HEK293 (cell line): ENCODE results near the gene LPAR6.

ENCODE experiments used
- RBAK ChIP-seq: fragments of 450-650 bp; formaldehyde crosslinking; IDR thresholded peaks from 2 replicates; pipeline ENCODE4 v1.5.1; 2016; ENCODE audit warnings: missing biosample characterization, missing genetic modification characterization
- ZFP41 ChIP-seq: fragments of 450-650 bp; formaldehyde crosslinking; IDR thresholded peaks from 2 replicates; pipeline ENCODE4 v1.5.1; 2016; ENCODE audit warnings: missing biosample characterization, missing genetic modification characterization, borderline replicate concordance
- ZNF121 ChIP-seq: fragments of 450-650 bp; formaldehyde crosslinking; IDR thresholded peaks from 2 replicates; pipeline ENCODE4 v1.5.1; 2016; ENCODE audit warnings: missing biosample characterization, missing genetic modification characterization
- ZNF621 ChIP-seq: fragments of 450-650 bp; formaldehyde crosslinking; IDR thresholded peaks from 2 replicates; pipeline ENCODE4 v1.5.1; 2017; ENCODE audit warnings: missing biosample characterization, missing genetic modification characterization
- ZNF670 ChIP-seq: fragments of 450-650 bp; formaldehyde crosslinking; IDR thresholded peaks from 2 replicates; pipeline ENCODE4 v1.5.1; 2016; ENCODE audit warnings: missing biosample characterization, missing genetic modification characterization, low read depth
- ZNF768 ChIP-seq: fragments of 450-650 bp; formaldehyde crosslinking; IDR thresholded peaks from 2 replicates; pipeline ENCODE4 v1.5.1; 2018; ENCODE audit warnings: missing biosample characterization, mild to moderate bottlenecking, missing genetic modification characterization
- TF ChIP-seq, protein P1 (sequence below): sonication (generic); formaldehyde crosslinking; IDR thresholded peaks from 2 replicates; pipeline ENCODE4 v1.8.1; 2022; ENCODE audit warnings: mild to moderate bottlenecking, moderate library complexity, missing genetic modification reagents

DNA sequence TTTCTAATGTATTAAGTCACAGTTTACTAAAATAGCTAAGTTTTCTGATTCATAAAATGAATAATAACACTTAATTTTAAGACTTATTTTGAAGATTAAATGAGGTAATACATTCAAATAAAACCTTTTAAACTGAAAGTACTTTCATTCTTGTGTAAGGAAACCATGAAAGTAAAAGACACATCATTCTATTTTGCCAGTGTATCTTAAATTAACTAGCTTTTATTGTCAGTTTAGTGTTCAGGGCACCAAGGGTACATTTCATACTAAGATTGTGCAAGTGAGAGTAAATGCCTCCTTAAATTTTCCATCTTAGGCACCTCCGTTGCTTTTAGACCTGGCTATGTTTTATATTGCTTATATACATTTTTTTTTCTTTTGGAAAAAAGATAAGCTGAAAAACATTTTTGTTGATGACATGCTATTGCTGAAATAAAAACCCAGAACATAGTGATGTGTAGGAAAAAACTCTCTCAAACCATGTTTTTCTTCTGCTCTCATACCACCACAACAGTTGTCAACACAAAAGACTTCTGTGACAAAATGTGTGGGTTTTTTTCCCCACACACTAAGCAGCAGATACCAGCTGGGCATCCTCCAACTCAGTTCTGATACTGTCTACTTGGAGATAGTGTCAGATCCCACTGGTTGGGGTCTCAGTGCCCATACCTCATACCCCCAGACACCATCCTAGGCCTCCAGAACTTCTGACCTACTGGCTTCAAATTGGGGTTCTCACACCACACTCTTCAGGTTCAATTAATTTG lies 30.7 kb upstream of the LPAR6 start:
- no peak for TF ChIP-seq ZFP41 (tag by site-specific recombination)
- TF ChIP-seq RBAK: no peak
- TF ChIP-seq ZNF768 (tag by site-specific recombination): no peak
- TF ChIP-seq ZNF121 (tag by site-specific recombination): no peak
- TF ChIP-seq ZNF670: no peak
- TF ChIP-seq, protein P1, sequence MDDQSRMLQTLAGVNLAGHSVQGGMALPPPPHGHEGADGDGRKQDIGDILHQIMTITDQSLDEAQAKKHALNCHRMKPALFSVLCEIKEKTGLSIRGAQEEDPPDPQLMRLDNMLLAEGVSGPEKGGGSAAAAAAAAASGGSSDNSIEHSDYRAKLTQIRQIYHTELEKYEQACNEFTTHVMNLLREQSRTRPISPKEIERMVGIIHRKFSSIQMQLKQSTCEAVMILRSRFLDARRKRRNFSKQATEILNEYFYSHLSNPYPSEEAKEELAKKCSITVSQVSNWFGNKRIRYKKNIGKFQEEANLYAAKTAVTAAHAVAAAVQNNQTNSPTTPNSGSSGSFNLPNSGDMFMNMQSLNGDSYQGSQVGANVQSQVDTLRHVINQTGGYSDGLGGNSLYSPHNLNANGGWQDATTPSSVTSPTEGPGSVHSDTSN (CRISPR knock-in tag): no peak
- no peak for TF ChIP-seq ZNF621 (tag by site-specific recombination)
